ENCODE results near the gene RNASEH2B.

The RNASEH2B gene

GRCh38 chr13:50940509-50940908 is 30.9 kb downstream of the RNASEH2B start:
- no peak overlapping the region for H3K27ac ChIP-seq (replicated peaks)
- no peaks in the 10 kb centered on the region for H3K27me3 ChIP-seq (ENCODE audit: insufficient read depth, poor library complexity, severe bottlenecking)
- H3K4me3 ChIP-seq (replicated peaks; ENCODE audit: insufficient read depth, low read length), result no peak overlapping the region
- DNase-seq (ENCODE audit: low read depth in 1 of 2, low spot score in 1 of 2), result no peak
- TF ChIP-seq, protein P1, sequence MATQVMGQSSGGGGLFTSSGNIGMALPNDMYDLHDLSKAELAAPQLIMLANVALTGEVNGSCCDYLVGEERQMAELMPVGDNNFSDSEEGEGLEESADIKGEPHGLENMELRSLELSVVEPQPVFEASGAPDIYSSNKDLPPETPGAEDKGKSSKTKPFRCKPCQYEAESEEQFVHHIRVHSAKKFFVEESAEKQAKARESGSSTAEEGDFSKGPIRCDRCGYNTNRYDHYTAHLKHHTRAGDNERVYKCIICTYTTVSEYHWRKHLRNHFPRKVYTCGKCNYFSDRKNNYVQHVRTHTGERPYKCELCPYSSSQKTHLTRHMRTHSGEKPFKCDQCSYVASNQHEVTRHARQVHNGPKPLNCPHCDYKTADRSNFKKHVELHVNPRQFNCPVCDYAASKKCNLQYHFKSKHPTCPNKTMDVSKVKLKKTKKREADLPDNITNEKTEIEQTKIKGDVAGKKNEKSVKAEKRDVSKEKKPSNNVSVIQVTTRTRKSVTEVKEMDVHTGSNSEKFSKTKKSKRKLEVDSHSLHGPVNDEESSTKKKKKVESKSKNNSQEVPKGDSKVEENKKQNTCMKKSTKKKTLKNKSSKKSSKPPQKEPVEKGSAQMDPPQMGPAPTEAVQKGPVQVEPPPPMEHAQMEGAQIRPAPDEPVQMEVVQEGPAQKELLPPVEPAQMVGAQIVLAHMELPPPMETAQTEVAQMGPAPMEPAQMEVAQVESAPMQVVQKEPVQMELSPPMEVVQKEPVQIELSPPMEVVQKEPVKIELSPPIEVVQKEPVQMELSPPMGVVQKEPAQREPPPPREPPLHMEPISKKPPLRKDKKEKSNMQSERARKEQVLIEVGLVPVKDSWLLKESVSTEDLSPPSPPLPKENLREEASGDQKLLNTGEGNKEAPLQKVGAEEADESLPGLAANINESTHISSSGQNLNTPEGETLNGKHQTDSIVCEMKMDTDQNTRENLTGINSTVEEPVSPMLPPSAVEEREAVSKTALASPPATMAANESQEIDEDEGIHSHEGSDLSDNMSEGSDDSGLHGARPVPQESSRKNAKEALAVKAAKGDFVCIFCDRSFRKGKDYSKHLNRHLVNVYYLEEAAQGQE (IDR thresholded peaks at IDR 0.05; ENCODE audit: insufficient replicate concordance, low read depth), result no peak
- TF ChIP-seq, protein P2, sequence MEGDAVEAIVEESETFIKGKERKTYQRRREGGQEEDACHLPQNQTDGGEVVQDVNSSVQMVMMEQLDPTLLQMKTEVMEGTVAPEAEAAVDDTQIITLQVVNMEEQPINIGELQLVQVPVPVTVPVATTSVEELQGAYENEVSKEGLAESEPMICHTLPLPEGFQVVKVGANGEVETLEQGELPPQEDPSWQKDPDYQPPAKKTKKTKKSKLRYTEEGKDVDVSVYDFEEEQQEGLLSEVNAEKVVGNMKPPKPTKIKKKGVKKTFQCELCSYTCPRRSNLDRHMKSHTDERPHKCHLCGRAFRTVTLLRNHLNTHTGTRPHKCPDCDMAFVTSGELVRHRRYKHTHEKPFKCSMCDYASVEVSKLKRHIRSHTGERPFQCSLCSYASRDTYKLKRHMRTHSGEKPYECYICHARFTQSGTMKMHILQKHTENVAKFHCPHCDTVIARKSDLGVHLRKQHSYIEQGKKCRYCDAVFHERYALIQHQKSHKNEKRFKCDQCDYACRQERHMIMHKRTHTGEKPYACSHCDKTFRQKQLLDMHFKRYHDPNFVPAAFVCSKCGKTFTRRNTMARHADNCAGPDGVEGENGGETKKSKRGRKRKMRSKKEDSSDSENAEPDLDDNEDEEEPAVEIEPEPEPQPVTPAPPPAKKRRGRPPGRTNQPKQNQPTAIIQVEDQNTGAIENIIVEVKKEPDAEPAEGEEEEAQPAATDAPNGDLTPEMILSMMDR (IDR thresholded peaks at IDR 0.05; ENCODE audit: insufficient read depth, low read length), result no peak
- TF ChIP-seq POLR2AphosphoS5 (IDR thresholded peaks at IDR 0.05; ENCODE audit: low read depth) (no peak), SPI1 (IDR thresholded peaks at IDR 0.05; ENCODE audit: borderline replicate concordance, low read depth) (no peak), GABPA (IDR thresholded peaks at IDR 0.05; ENCODE audit: low read depth) (no peak)

DNA sequence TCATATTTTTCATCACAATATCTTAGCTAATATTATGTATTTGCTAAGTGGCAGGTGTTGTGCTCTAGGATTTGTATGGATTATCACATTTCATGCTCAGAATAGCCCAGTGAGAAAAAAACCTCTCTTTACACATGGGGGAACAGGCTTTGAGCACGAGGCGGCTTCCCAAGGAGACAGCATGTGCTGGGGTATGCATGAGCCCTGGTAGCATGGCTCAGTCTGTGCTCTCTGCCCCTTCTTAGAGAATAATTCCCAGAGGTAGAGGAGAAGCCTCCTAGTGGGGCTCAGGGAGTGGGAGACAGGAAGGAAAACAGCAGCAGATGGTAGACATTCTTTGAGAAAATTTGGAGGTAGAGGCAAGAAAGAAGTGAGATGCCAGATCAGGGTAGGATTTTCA is 31.6 kb downstream of the RNASEH2B start:
- no peak for TF ChIP-seq POLR2AphosphoS5 (IDR thresholded peaks at IDR 0.05; ENCODE audit: low read depth)
- TF ChIP-seq, protein P1 (IDR thresholded peaks at IDR 0.05; ENCODE audit: insufficient replicate concordance, low read depth), result no peak
- TF ChIP-seq, protein P2 (IDR thresholded peaks at IDR 0.05; ENCODE audit: insufficient read depth, low read length), result no peak
- TF ChIP-seq GABPA (IDR thresholded peaks at IDR 0.05; ENCODE audit: low read depth), result no peak
- TF ChIP-seq SPI1 (IDR thresholded peaks at IDR 0.05; ENCODE audit: borderline replicate concordance, low read depth), result no peak
- H3K27me3 ChIP-seq (ENCODE audit: insufficient read depth, poor library complexity, severe bottlenecking), result no peaks in the 10 kb centered on the region
- no peak for DNase-seq (ENCODE audit: low read depth in 1 of 2, low spot score in 1 of 2)
- H3K27ac ChIP-seq (replicated peaks), result no peak overlapping the region
- no peak overlapping the region for H3K4me3 ChIP-seq (replicated peaks; ENCODE audit: insufficient read depth, low read length)

GRCh38 chr13:50942630-50943311 is 33.2 kb downstream of the RNASEH2B start:
- no peak for DNase-seq (ENCODE audit: low read depth in 1 of 2, low spot score in 1 of 2)
- no peak for TF ChIP-seq POLR2AphosphoS5 (IDR thresholded peaks at IDR 0.05; ENCODE audit: low read depth)
- no peak for TF ChIP-seq GABPA (IDR thresholded peaks at IDR 0.05; ENCODE audit: low read depth)
- TF ChIP-seq, protein P2 (IDR thresholded peaks at IDR 0.05; ENCODE audit: insufficient read depth, low read length), result no peak
- TF ChIP-seq SPI1 (IDR thresholded peaks at IDR 0.05; ENCODE audit: borderline replicate concordance, low read depth), result no peak
- TF ChIP-seq, protein P1 (IDR thresholded peaks at IDR 0.05; ENCODE audit: insufficient replicate concordance, low read depth), result no peak
- Histone ChIP-seq H3K27me3 (ENCODE audit: insufficient read depth, poor library complexity, severe bottlenecking) (no peaks in the 10 kb centered on the region), H3K27ac (replicated peaks) (no peak overlapping the region), H3K4me3 (replicated peaks; ENCODE audit: insufficient read depth, low read length) (no peak overlapping the region)

Data from HL-60 (cell line).